ENCODE results near the gene C3orf70.

Gene C3orf70

GRCh38 chr3:185046603-185047002 is 106.3 kb downstream of the C3orf70 start:
- DNase-seq = no peak

GRCh38 chr3:185046164-185046515 is 106.7 kb downstream of the C3orf70 start:
- DNase-seq = no peak

- DNase-seq = no peak
These were observed 110.4 kb downstream of the C3orf70 start for GRCh38 chr3:185042312-185043050.

GRCh38 chr3:185041540-185041939 is 111.3 kb downstream of the C3orf70 start:
- no peak for DNase-seq

- no peak for DNase-seq
These were observed 112.4 kb downstream of the C3orf70 start for GRCh38 chr3:185040425-185040824.

GRCh38 chr3:185037801-185038200 is 115.1 kb downstream of the C3orf70 start:
- DNase-seq = no peak

GRCh38 chr3:185030951-185031350 is 121.9 kb downstream of the C3orf70 start:
- no peak for DNase-seq

- DNase-seq = no peak
These were observed 122.5 kb downstream of the C3orf70 start for GRCh38 chr3:185030399-185030798.

GRCh38 chr3:185029086-185029485 is 123.8 kb downstream of the C3orf70 start:
- no peak for DNase-seq

- no peak for DNase-seq
These were observed 124.7 kb downstream of the C3orf70 start for GRCh38 chr3:185028121-185028520.

Data from stimulated activated CD4-positive, alpha-beta T cell treated with anti-CD3 and anti-CD28 coated beads, Interleukin-4, amount 100 ng/mL, for 24 hours (primary cell).